ENCODE measurements around the gene MCRIP1. TPM values are rescaled to one million over a fixed set of nuclear protein-coding genes. Genes with fewer than 3 reads are reported as not detected.

MCRIP1 gene
- total and polyA plus RNA-seq, 9 of the 15 experiments (the other 6 are each of a cell fraction or from before 2014, with no cell fraction given): 0.39 to 35.8 (median 9.7) TPM

- H3K9me3 ChIP-seq (replicated peaks; ENCODE audit: control insufficient read depth, insufficient read depth, low read depth, low read length): peaks cover 3% of the 10 kb centered on the region; the same call in 1 of the 2 replicates
- no peak within 1 kb of the TSS for H2AFZ ChIP-seq (ENCODE audit: low read depth, low read length)
- CTCF ChIA-PET (ENCODE audit: low intra/inter-chr PET ratio): no interaction called here
- no peak for ATAC-seq
- H4K20me1 ChIP-seq (replicated peaks; ENCODE audit: control insufficient read depth, insufficient read depth, low read length): 0 out of 2 replicates have a peak, but pooled peaks cover 10% of the 10 kb centered on the region
- no peak within 1 kb of the TSS for H3K9ac ChIP-seq (ENCODE audit: insufficient read depth in 1 of 2, low read depth in 2 of 2, low read length in 2 of 2)
- H3K9me1 ChIP-seq (ENCODE audit: control insufficient read depth, insufficient read depth, low read length): no peaks in the 10 kb centered on the region
- no peak within 1 kb of the TSS for H3K27ac ChIP-seq (ENCODE audit: extremely low read depth, low read depth, low read length)
- in situ Hi-C loops (cut with MboI): no loop called here
- intact Hi-C loops (cut with micrococcal nuclease): no loop called here
- no peak within 1 kb of the TSS for H3K4me2 ChIP-seq (ENCODE audit: insufficient read depth, low read length)
- no peaks in the 10 kb centered on the region for H3K79me2 ChIP-seq (ENCODE audit: control insufficient read depth, insufficient read depth, low read length)
- TF ChIP-seq, protein P1, sequence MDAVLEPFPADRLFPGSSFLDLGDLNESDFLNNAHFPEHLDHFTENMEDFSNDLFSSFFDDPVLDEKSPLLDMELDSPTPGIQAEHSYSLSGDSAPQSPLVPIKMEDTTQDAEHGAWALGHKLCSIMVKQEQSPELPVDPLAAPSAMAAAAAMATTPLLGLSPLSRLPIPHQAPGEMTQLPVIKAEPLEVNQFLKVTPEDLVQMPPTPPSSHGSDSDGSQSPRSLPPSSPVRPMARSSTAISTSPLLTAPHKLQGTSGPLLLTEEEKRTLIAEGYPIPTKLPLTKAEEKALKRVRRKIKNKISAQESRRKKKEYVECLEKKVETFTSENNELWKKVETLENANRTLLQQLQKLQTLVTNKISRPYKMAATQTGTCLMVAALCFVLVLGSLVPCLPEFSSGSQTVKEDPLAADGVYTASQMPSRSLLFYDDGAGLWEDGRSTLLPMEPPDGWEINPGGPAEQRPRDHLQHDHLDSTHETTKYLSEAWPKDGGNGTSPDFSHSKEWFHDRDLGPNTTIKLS (IDR thresholded peaks at IDR 0.05; ENCODE audit: borderline replicate concordance, low read depth): no peak
- TF ChIP-seq SMC3 (conservative IDR thresholded peaks at IDR 0.05; ENCODE audit: insufficient read depth, low read depth, low read length): no peak
- no peak for TF ChIP-seq KLF13 (tag; IDR thresholded peaks at IDR 0.05; ENCODE audit: borderline replicate concordance, low read depth)
- no peak within 1 kb of the TSS for H3K4me3 ChIP-seq
- DNase-seq (ENCODE audit: extremely low read depth in 1 of 4, low spot score in 3 of 4): peak in 2 of 4 experiments; percentile 63
- peaks cover 24 to 67% of the 10 kb centered on the region in 2 experiments; a peak in 4 of 5 replicates for H3K27me3 ChIP-seq (ENCODE audit: control insufficient read depth in 2 of 2, insufficient read depth in 2 of 2, low read length in 2 of 2)
- 41% methylated on average over 13 of the region's 110 CpGs for WGBS (ENCODE audit: insufficient coverage, low coverage, missing lambda C conversion rate)
- peaks cover 0 to 61% of the 10 kb centered on the region in 2 experiments; a peak in 3 of 5 replicates for H3K4me1 ChIP-seq (replicated peaks in 1 of 2; ENCODE audit: control insufficient read depth in 2 of 2, insufficient read depth in 2 of 2, low read length in 2 of 2)
- POLR2A ChIA-PET: no interaction called here
- no peak for FAIRE-seq
- H3K36me3 ChIP-seq (ENCODE audit: control insufficient read depth, insufficient read depth, low read length): no peaks in the 10 kb centered on the region
- no TSS peak for BruUV-seq (replicated peaks)
These were observed 29.1 kb downstream of the MCRIP1 start, which contains the start of gene GCGR for GRCh38 chr17:81803728-81804558. TSS of gene GCGR (plus strand) at chr17:81804150. CDS start at chr17:81809019, 4,869 bp downstream.

Data from K562 (cell line).